Fibroblast of skin of scalp (primary cell): Measurements from ENCODE around the gene SCAMP5.

ENCODE experiments used
- DNase-seq: peaks from one replicate; pipeline ENCODE4 v3.0.0-alpha.2; 2013

Gene SCAMP5

DNA sequence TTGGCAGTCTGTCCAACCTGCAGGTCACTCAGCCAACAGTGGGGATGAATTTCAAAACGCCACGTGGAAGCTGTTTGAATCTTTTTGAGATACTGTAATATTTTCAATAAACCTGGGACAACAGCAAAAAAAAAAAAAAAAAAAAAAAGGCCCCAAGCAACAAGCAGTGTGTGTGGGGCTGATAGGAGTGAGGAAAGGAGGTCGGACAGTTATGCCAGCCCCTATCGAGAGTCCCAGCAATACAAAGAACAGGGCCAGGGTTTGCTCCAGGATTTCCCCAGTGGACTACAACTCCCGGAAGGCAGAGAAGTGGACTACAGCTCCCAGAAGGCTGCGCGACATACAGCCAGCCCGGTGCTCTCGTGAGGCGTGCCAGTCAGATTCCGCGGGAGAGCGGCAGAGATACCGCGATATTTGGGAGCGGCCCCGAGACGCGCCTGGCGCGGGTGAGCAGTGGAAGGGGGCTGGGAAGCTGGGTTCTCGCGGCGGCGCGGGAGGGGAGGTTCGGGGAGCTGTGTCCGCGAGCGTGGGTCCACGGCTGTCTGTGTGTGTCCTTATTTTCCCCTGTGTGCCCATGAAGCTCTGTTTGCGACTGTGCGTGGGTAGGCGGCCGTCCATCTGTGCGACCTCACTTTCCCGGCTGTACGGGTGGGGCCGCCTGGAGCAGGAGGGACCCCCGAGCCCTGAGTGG lies 28.0 kb downstream of the SCAMP5 start, which contains the start of gene PPCDC:
TSS of gene PPCDC (plus strand) at position 410 of the 691 bp plus-strand sequence. CDS start 4,729 bp downstream, outside the sequence.
- DNase-seq: peak; percentile 97

DNA sequence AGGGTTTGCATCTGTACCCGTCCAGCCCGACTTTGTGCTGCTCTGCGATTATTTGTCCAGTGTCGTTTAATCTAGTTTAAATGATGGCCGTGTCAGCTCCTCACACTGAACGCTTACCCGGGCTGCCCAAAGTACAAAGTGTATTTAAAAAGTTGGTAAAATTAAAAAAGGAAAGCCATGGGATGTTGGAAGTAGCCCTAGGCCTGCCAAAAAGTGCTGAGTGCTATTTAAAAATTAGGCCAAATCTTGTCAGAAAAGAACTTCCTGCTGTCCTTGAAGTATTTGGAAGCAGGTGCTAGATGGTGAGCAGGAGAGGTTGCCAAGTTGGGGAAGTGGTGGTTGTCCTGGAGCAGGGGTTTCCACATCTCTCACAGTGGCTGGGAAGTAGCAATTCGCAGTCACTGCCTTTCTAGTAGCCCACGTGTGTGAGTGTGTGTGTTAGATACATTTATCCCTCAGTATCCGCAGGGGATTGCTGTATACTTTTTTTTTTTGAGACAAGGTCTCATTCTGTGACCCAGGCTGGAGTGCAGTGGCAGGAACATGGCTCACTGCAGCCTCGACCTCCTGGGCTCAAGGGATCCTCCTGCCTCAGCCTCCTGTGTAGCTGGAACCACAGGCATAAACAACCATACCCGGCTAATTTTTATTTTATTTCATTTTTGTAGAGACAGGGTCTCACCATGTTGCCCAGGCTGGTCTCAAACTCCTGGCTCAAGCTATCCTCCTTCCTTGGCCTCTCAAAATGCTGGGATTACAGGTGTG lies 28.7 kb downstream of the SCAMP5 start:
- DNase-seq: no peak

DNA sequence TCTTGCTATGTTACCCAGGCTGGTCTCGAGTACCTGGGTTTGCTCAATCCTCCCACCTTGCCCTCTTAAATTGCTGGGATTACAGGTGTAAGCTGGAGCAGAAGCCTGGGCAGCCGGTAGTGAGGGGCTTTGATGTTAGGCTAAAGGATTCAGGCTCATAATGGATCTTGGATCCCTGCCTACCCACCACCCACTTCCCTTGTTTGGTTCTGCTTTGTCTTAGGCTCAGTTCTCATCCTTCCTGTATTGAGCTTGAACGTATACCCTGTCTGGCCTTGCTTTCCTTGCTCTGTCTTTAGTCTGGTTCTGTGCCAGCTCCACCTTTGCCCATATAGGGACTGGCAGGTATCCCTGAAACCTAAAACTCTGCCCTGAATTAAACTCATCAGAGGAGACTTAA lies 29.7 kb downstream of the SCAMP5 start:
- DNase-seq: no peak

DNA sequence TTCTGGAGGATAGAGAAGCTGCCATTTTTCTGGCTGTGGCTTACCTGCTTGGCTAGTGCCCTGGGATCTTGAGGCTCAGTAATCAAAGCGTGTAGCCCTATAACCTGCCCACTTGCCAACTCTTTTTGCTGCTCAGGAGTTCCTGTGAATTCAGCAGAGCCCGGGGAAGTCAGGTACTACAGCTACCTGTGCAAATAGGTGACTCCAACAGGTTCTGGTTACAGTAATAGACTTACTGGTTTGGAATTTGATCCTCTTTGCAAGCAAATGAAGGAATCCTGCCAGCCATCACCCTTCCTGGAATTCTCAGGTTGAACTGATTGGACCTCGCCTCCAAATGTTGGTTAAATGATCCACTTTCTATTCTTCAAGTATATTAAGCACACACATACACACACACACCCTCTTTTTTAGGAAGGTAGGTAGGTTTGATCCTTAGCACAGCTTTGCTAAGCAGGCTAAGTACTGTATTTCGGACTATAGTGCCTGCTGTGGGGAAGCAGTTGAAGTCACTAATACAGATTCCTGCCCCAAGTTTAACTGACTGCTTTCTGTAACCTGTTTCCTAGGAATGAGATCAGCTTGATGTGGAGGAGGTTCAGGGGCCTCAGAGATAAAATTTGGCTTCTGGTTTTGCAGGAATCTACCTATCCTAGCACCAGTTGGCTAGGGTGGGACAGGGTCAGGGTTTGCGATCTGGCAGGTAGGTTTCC lies 30.3 kb downstream of the SCAMP5 start:
- no peak for DNase-seq

DNA sequence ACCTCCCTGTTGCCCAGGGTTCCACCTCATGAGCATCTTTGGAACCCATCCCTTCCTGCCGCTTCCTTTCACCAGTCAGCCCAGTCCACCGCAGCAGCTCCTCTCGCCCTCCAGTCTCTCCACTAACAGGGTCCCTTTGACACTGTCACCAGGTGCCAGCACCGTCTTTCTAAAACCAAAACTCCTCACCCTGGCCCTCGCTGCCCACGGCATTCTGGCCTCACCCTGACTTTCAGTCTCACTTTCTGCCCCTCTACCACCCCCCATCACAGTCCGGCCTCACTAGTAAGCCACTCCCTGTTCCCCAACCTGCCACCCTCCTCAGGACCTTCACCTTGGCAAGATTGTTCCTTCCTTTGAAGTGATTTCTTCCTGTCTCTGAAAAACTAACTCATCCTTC lies 32.2 kb downstream of the SCAMP5 start:
- DNase-seq: no peak

GRCh38 chr15:75028991-75029377 lies 33.6 kb downstream of the SCAMP5 start:
- DNase-seq: no peak

- DNase-seq: peak; percentile 94
Observed at GRCh38 chr15:75029378-75030022, 34.1 kb downstream of the SCAMP5 start.

DNA sequence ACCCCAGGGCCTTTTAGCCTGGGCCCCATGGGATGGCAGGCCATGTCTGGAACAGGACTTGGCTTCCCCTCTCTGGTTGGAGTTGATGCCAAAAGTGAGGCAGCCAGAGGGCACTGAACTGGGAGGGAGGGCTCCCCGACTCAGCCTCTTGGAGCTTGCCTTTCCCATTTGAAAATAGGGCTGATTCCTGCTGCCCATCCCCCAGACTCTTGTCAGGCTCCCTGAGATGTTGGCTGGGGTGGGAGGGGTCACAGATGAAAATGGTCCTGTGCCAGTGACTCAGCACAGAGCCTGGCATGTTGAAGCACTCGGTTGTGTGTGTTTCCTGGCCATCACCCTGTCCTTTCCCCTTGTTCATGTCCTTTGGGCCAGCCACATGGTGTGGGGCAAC lies 34.7 kb downstream of the SCAMP5 start:
- DNase-seq: peak; percentile 51

- no peak for DNase-seq
Observed at GRCh38 chr15:75030424-75030823, 35.1 kb downstream of the SCAMP5 start.

DNA sequence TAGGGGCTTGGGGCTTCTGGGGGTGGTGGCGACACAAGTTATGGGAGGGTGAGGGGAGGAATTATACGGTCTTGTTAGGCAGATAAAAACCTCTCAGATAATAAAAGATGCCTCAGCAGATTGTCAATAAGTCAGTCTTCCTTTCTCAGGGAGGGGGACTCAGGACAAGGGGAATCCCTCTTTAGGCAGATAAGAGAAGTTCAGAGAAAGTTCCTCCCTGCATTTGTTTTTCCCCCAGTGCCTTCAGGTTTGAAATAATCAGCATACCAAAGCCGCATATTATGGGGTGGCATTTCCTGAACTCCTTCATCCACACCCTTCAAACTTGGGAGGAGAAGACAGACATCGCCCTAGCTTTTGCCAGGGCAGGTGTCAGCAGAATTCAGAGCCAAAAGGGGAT lies 36.5 kb downstream of the SCAMP5 start:
- DNase-seq: no peak

GRCh38 chr15:75032395-75032794 lies 37.0 kb downstream of the SCAMP5 start:
- DNase-seq: no peak

GRCh38 chr15:75033809-75034208 lies 38.4 kb downstream of the SCAMP5 start:
- DNase-seq: no peak

DNA sequence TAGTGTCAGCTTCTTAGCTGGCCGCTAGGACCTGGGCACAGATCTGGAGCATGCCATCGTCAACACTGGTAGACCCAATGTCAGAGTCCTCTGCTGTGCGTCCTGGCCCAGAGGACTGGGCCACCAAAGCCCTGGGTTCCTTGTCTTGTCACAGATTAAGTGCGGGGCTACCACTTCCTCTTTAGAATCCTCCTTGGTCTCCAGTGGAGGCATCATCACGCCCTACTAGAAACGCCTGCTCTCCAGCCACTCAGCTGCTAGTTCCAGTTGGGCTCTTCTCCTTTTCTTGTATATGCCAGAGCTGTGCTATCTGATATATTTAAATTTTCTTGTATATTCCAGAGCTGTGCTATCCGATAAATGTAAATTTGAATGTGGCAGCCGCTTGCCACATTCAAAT lies 39.3 kb downstream of the SCAMP5 start:
- DNase-seq: no peak

GRCh38 chr15:75036212-75036616 lies 40.9 kb downstream of the SCAMP5 start:
- peak; percentile 27 for DNase-seq

GRCh38 chr15:75037685-75038084 lies 42.3 kb downstream of the SCAMP5 start:
- DNase-seq: no peak

DNA sequence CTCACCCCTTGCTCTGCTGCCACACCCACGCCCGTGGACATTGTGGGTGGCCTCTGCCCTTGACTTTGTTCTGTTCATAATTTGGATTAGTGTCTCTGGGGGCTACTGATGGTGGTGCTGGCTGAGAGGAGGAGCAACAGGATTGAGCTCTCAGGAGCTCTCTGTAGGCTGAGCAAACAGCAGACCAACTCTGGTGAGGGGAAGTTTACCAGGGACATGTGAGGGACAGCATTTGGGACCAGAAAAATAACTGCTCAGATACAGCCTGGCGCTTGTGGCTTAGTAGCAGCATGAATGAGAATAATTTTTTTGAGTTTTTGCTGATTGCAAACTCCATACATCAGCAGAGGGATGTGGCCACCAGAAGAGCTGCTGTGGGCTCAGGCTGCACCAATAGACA lies 42.9 kb downstream of the SCAMP5 start:
- DNase-seq: no peak

- peak; percentile 52 for DNase-seq
Observed at GRCh38 chr15:75042730-75043508, 47.6 kb downstream of the SCAMP5 start.

- DNase-seq: peak; percentile 99
Observed at GRCh38 chr15:75043509-75044257, 48.3 kb downstream of the SCAMP5 start.

DNA sequence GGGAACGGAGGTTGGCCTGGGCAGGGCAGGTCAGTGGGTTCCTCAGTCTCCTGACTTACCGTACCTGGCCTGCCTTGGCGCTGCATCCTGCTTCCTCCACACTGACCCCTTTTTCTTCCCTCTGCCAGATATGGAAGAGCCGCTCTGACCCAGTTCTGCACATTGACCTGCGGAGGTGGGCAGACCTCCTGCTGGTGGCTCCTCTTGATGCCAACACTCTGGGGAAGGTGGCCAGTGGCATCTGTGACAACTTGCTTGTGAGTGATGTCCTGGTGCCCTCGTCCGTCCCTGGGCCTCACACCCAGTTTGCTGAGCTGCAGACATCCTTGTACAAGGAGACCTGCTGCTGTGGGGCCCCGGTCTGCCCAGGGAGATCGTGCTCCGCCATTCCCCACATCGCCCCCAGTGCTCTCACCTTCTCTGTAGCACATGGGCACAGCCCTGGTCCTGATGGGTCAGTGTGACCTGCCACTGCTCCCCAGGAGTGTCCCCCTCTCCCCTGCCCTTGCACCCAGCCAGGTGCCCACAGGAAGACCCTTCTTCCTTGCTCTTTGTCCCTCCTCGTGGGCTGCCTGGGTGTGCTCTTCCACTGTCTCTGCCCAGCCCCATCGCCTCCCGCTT lies 49.0 kb downstream of the SCAMP5 start:
- DNase-seq: no peak

- DNase-seq: no peak
Observed at GRCh38 chr15:75045332-75046015, 50.1 kb downstream of the SCAMP5 start.
